CD4-positive, alpha-beta T cell (primary cell): ENCODE measurements around the gene LUM. TPM values are rescaled to one million over a fixed set of nuclear protein-coding genes. Genes with fewer than 3 reads are reported as not detected.

Experiments
- ATAC-seq: fragments of 200-7000 bp; cut with Tn5 transposase; one replicate; pipeline ENCODE4 v1.10.0; 2022; ENCODE audit warnings: mild to moderate bottlenecking; ENCODE audit not compliant: poor library complexity
- CTCF ChIA-PET: fragments of 350-600 bp; sonication (Branson Sonifier 250); formaldehyde crosslinking; loops from one replicate; lab custom pipeline; 2021; ENCODE audit warnings: antibody characterized with exemption, inconsistent platforms; lab: Charles Lee
- POLR2A ChIA-PET: fragments of 350-600 bp; sonication (Branson Sonifier 250); formaldehyde crosslinking; loops from one replicate; lab custom pipeline; 2021; ENCODE audit warnings: antibody characterized with exemption, inconsistent platforms; lab: Charles Lee
- DNase-seq, 14 experiments: peaks; one replicate each; pipeline ENCODE4 v3.0.0-alpha.2; 2013 to 2020; ENCODE audit warnings: mixed read lengths in 2 of 14
- H3K27ac ChIP-seq, 2 donors: one replicate each; pipeline versions ENCODE4 v1.5.1 to v1.7.0; 2013; ENCODE audit warnings: low read length in 2 of 2, low read depth in 1 of 2, mild to moderate bottlenecking in 1 of 2
- H3K27me3 ChIP-seq, 2 experiments: 1 replicate in 1 of 2; 2 replicates in 1 of 2; pipeline versions ENCODE4 v1.6.1 to v1.7.0; 2013; ENCODE audit warnings: low read length in 2 of 2, control low read depth in 1 of 2, mild to moderate bottlenecking in 1 of 2, moderate library complexity in 1 of 2; ENCODE audit not compliant: insufficient read depth in 2 of 2, control insufficient read depth in 1 of 2
- H3K36me3 ChIP-seq: one replicate; pipeline ENCODE4 v1.6.1; 2013; ENCODE audit warnings: low read length, control low read depth; ENCODE audit not compliant: insufficient read depth
- H3K4me1 ChIP-seq: one replicate; pipeline ENCODE4 v1.6.1; 2013; ENCODE audit warnings: low read length, control low read depth; ENCODE audit not compliant: insufficient read depth
- H3K4me3 ChIP-seq: one replicate; pipeline ENCODE4 v1.5.1; 2013; ENCODE audit warnings: mild to moderate bottlenecking, low read length, moderate library complexity
- H3K9me3 ChIP-seq, 2 experiments: 1 replicate in 1 of 2; 2 replicates in 1 of 2; pipeline versions ENCODE4 v1.6.1 to v1.7.0; 2013; ENCODE audit warnings: low read length in 2 of 2, mild to moderate bottlenecking in 2 of 2, control low read depth in 1 of 2, moderate library complexity in 1 of 2; ENCODE audit not compliant: control insufficient read depth in 1 of 2, insufficient read depth in 1 of 2
- H3K27ac Mint-ChIP-seq: one replicate; pipeline ENCODE4 v1.8.0; 2020; ENCODE audit warnings: mixed read lengths
- H3K27me3 Mint-ChIP-seq: one replicate; pipeline ENCODE4 v1.8.0; 2021; ENCODE audit warnings: mixed read lengths
- H3K36me3 Mint-ChIP-seq: one replicate; pipeline ENCODE4 v1.8.0; 2021; ENCODE audit warnings: low read depth, mixed read lengths
- H3K4me1 Mint-ChIP-seq: one replicate; pipeline ENCODE4 v1.8.0; 2021; ENCODE audit warnings: low read depth, mixed read lengths
- H3K4me3 Mint-ChIP-seq: one replicate; pipeline ENCODE4 v1.8.0; 2020; ENCODE audit warnings: mild to moderate bottlenecking, mixed read lengths
- H3K9me3 Mint-ChIP-seq: one replicate; pipeline ENCODE4 v1.8.0; 2020; ENCODE audit warnings: mixed read lengths
- intact Hi-C, 2 experiments: fragments of 100-400 bp; cut with DNase I in 1 of 2; cut with micrococcal nuclease in 1 of 2; formaldehyde crosslinking; loops; one replicate each; pipeline versions ENCODE4 v1.15.1 to v1.9.0; 2023 to 2025; cut with DNase I, micrococcal nuclease
- total RNA-seq, 174 experiments: library from RNA in 2 of 174; stranded (reverse) in 2 of 174; gene quantifications; one replicate each; pipeline ENCODE4 v1.2.3 and lab custom pipeline; 2021 to 2026
- TF ChIP-seq, protein P1 (sequence below): fragments of 200-600 bp; IDR thresholded peaks from one replicate; pipeline ENCODE4 v1.8.0; 2022; ENCODE audit warnings: antibody characterized with exemption, mild to moderate bottlenecking

Gene LUM
- total RNA-seq, 2 experiments from 2014 or later = not detected

DNA sequence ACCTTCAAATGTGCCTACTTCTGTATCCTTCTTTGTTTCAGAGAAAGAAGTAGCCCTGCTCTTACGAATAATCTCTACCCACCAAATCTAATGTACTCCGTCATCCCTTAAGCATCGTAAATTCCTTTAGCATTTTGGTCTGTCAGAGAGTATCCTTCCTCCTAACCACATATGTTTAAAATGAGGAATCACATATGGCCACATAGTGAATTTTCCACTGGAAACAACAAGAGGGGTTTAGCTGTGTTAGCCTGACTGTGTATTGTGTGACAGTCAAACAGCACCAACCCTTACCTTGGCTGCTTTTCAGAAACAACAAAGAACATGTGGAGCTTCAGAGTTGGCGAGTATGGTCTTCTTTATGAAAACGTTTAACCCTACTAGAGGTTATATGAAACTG lies 5.5 kb downstream of the LUM start:
- no peaks in the 10 kb centered on the region for H3K4me1 Mint-ChIP-seq
- ATAC-seq (no peak), DNase-seq (no peak)
- no peaks in the 10 kb centered on the region for H3K36me3 ChIP-seq
- no peak overlapping the region for H3K4me3 Mint-ChIP-seq
- intact Hi-C loops = no loop called here
- no peaks in the 10 kb centered on the region for H3K27me3 ChIP-seq
- ChIA-PET CTCF (no interaction called here), POLR2A (no interaction called here)
- TF ChIP-seq, protein P1, sequence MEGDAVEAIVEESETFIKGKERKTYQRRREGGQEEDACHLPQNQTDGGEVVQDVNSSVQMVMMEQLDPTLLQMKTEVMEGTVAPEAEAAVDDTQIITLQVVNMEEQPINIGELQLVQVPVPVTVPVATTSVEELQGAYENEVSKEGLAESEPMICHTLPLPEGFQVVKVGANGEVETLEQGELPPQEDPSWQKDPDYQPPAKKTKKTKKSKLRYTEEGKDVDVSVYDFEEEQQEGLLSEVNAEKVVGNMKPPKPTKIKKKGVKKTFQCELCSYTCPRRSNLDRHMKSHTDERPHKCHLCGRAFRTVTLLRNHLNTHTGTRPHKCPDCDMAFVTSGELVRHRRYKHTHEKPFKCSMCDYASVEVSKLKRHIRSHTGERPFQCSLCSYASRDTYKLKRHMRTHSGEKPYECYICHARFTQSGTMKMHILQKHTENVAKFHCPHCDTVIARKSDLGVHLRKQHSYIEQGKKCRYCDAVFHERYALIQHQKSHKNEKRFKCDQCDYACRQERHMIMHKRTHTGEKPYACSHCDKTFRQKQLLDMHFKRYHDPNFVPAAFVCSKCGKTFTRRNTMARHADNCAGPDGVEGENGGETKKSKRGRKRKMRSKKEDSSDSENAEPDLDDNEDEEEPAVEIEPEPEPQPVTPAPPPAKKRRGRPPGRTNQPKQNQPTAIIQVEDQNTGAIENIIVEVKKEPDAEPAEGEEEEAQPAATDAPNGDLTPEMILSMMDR = no peak
- H3K27ac Mint-ChIP-seq = no peak overlapping the region
- H3K9me3 ChIP-seq = no peaks in the 10 kb centered on the region
- no peak overlapping the region for H3K4me3 ChIP-seq
- H3K27ac ChIP-seq = no peak overlapping the region
- no peaks in the 10 kb centered on the region for H3K4me1 ChIP-seq
- H3K27me3 Mint-ChIP-seq = no peaks in the 10 kb centered on the region
- no peaks in the 10 kb centered on the region for H3K36me3 Mint-ChIP-seq
- no peaks in the 10 kb centered on the region for H3K9me3 Mint-ChIP-seq

DNA sequence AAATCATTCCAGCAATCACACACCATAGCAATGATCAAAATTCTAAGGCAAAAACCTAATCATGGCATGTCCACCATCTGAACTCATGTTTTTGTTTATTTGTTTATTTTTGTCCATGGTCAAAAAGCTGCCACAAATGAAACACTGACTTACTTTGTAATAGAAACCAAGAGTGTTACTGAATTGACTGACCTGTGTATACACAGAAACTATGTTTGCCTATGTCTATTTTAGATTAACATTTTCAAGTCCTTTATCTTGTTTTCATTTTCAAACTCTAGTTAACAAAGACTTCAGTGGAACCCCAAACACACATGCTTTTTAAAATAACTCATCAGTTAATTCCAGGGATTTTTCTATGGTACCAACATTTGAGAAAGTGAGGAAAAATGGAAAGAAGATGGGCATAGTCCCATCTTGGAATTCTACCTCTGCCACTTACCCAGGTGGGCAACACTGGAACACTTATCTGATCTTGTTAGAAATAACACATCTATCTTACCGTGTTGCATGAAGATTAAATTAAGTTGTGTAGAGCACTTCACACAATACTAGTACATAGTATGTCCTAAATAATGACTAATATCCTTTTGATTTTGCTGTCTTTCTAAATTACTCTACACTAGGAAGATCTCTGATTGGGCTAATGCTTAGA lies 6.4 kb downstream of the LUM start:
- Histone ChIP-seq H3K27me3 (no peaks in the 10 kb centered on the region), H3K9me3 (no peaks in the 10 kb centered on the region), H3K27ac (no peak overlapping the region), H3K4me3 (no peak overlapping the region), H3K4me1 (no peaks in the 10 kb centered on the region), H3K36me3 (no peaks in the 10 kb centered on the region)
- intact Hi-C loops = no loop called here
- CTCF ChIA-PET = no interaction called here
- DNase-seq (no peak), ATAC-seq (no peak)
- Mint-ChIP-seq H3K9me3 (no peaks in the 10 kb centered on the region), H3K27ac (no peak overlapping the region), H3K4me3 (no peak overlapping the region), H3K4me1 (no peaks in the 10 kb centered on the region), H3K36me3 (no peaks in the 10 kb centered on the region), H3K27me3 (no peaks in the 10 kb centered on the region)
- POLR2A ChIA-PET = no interaction called here
- TF ChIP-seq, protein P1 = no peak

DNA sequence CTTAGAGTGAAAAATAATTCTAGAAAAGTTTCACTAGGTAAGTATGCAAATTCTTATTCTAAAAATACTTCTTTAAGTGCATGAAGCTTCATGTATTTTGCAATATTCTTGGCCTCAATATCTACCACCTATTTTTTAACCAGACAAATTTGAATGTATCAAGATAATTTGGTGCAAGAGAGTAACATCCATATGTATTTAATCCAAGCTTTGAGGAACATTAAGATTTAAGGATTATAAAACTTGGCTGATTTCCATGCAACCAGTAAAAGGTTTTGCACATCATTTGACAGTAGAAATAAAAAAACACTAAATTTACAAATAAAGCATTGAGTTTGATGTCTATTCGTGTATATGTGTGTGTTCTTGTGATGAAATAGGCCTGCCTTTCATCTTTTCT lies 7.7 kb downstream of the LUM start:
- no peaks in the 10 kb centered on the region for H3K27me3 ChIP-seq
- ChIA-PET POLR2A (no interaction called here), CTCF (interaction anchor here (0.9 kb wide), 1 partner anchor 11 kb away, joined by 3 read pairs; no protein-coding TSS in a partner anchor)

More for the DNA sequence above, 7.7 kb downstream of the LUM start:
- DNase-seq (no peak), ATAC-seq (no peak)
- H3K9me3 Mint-ChIP-seq = no peaks in the 10 kb centered on the region
- Histone ChIP-seq H3K4me1 (no peaks in the 10 kb centered on the region), H3K9me3 (no peaks in the 10 kb centered on the region), H3K36me3 (no peaks in the 10 kb centered on the region), H3K4me3 (no peak overlapping the region), H3K27ac (no peak overlapping the region)
- no peaks in the 10 kb centered on the region for H3K27me3 Mint-ChIP-seq
- H3K27ac Mint-ChIP-seq = no peak overlapping the region
- no peaks in the 10 kb centered on the region for H3K36me3 Mint-ChIP-seq
- no peaks in the 10 kb centered on the region for H3K4me1 Mint-ChIP-seq
- intact Hi-C loops = no loop called here
- TF ChIP-seq, protein P1 = no peak
- H3K4me3 Mint-ChIP-seq = no peak overlapping the region
